ENCODE measurements around the gene GABRA5. TPM values are rescaled to one million over a fixed set of nuclear protein-coding genes. Genes with fewer than 3 reads are reported as not detected.

GABRA5 gene
- total and polyA plus RNA-seq, 2 experiments from 2014 or later = 11.5 to 25.9 TPM

DNA sequence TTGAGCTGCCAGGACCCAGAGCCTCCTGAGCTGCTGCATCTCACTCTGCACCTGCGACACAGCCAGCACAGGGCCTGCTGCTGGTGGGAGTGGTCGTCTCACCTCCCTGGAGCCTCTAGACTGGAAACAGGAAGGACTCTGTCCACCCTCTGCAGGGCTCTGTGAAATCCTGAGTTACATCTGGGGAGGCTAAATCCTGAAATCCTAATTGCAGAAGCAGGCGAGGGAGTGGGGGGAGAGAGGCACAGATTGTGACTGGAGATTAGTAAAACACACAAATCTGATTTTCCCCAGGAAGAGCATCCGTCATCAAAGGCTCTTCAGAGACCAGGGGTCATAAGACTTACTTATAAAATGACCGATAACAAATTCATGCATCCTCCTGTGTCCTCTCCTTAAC lies 72.5 kb downstream of the GABRA5 start (continued):
- TF ChIP-seq, protein P1, sequence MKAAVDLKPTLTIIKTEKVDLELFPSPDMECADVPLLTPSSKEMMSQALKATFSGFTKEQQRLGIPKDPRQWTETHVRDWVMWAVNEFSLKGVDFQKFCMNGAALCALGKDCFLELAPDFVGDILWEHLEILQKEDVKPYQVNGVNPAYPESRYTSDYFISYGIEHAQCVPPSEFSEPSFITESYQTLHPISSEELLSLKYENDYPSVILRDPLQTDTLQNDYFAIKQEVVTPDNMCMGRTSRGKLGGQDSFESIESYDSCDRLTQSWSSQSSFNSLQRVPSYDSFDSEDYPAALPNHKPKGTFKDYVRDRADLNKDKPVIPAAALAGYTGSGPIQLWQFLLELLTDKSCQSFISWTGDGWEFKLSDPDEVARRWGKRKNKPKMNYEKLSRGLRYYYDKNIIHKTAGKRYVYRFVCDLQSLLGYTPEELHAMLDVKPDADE (IDR thresholded peaks at IDR 0.05) = no peak
- no peak for TF ChIP-seq CREB1 (CRISPR knock-in tag; IDR thresholded peaks at IDR 0.05; ENCODE audit: low read depth)
- TF ChIP-seq NANOG (IDR thresholded peaks at IDR 0.05; ENCODE audit: borderline replicate concordance) = no peak
- TF ChIP-seq STAT1 (IDR thresholded peaks at IDR 0.05; ENCODE audit: unreplicated experiment) = no peak

DNA sequence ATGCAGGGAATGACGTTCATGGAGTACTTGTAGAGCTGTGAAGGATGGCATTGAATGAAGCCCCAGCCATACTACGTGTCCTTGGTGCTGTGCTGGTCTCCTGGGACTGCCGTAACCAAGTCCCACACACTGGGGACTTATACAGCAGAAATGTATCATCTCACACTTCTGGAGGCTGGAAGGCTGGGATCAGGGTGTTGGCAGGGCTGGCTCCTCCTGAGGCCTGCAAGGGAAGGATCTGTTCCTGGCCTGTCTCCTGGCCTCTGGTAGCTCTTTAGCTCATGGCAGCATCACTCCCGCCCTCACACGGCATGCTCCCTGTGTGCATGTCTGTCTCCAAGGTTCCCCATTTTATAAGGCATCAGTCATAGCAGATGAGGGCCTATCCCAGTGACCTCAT lies 74.6 kb downstream of the GABRA5 start:
- Histone ChIP-seq H3F3A (replicated peaks; ENCODE audit: low read depth) (no peaks in the 10 kb centered on the region), H3K4me3 (no peak overlapping the region), H2AFZ (no peak overlapping the region), H3K27ac (ENCODE audit: low read depth) (no peak overlapping the region), H3K79me2 (replicated peaks; ENCODE audit: insufficient read depth) (no peaks in the 10 kb centered on the region), H3K9me2 (ENCODE audit: insufficient read depth) (no peaks in the 10 kb centered on the region), H3K4me2 (no peak overlapping the region), H3K27me3 (ENCODE audit: insufficient read depth) (no peaks in the 10 kb centered on the region), H3K36me3 (ENCODE audit: insufficient read depth) (no peaks in the 10 kb centered on the region; the same call in 1 of the 2 replicates), H4K20me1 (replicated peaks; ENCODE audit: insufficient read depth) (no peaks in the 10 kb centered on the region), H3K4me1 (ENCODE audit: insufficient read depth) (no peaks in the 10 kb centered on the region)
- H3K4me3 Mint-ChIP-seq = no peak overlapping the region
- H3K36me3 Mint-ChIP-seq (ENCODE audit: low read depth) = peaks cover 11% of the 10 kb centered on the region; the same call in 1 of the 3 replicates
- no peaks in the 10 kb centered on the region for H3K9me3 Mint-ChIP-seq
- DNase-seq (ENCODE audit: low spot score) = no peak
- ATAC-seq = no peak
- TF ChIP-seq, protein P2, sequence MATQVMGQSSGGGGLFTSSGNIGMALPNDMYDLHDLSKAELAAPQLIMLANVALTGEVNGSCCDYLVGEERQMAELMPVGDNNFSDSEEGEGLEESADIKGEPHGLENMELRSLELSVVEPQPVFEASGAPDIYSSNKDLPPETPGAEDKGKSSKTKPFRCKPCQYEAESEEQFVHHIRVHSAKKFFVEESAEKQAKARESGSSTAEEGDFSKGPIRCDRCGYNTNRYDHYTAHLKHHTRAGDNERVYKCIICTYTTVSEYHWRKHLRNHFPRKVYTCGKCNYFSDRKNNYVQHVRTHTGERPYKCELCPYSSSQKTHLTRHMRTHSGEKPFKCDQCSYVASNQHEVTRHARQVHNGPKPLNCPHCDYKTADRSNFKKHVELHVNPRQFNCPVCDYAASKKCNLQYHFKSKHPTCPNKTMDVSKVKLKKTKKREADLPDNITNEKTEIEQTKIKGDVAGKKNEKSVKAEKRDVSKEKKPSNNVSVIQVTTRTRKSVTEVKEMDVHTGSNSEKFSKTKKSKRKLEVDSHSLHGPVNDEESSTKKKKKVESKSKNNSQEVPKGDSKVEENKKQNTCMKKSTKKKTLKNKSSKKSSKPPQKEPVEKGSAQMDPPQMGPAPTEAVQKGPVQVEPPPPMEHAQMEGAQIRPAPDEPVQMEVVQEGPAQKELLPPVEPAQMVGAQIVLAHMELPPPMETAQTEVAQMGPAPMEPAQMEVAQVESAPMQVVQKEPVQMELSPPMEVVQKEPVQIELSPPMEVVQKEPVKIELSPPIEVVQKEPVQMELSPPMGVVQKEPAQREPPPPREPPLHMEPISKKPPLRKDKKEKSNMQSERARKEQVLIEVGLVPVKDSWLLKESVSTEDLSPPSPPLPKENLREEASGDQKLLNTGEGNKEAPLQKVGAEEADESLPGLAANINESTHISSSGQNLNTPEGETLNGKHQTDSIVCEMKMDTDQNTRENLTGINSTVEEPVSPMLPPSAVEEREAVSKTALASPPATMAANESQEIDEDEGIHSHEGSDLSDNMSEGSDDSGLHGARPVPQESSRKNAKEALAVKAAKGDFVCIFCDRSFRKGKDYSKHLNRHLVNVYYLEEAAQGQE (IDR thresholded peaks at IDR 0.05; ENCODE audit: unreplicated experiment) = no peak
- TF ChIP-seq, protein P1 (IDR thresholded peaks at IDR 0.05) = no peak
- no peak for TF ChIP-seq ZNF331 (CRISPR knock-in tag; IDR thresholded peaks at IDR 0.05; ENCODE audit: low read depth)
- H3K27me3 Mint-ChIP-seq (ENCODE audit: insufficient read depth, low read depth, poor library complexity) = peaks cover 4% of the 10 kb centered on the region
- H3K27ac Mint-ChIP-seq = no peak overlapping the region
- peaks cover 13% of the 10 kb centered on the region for H3K4me1 Mint-ChIP-seq

DNA sequence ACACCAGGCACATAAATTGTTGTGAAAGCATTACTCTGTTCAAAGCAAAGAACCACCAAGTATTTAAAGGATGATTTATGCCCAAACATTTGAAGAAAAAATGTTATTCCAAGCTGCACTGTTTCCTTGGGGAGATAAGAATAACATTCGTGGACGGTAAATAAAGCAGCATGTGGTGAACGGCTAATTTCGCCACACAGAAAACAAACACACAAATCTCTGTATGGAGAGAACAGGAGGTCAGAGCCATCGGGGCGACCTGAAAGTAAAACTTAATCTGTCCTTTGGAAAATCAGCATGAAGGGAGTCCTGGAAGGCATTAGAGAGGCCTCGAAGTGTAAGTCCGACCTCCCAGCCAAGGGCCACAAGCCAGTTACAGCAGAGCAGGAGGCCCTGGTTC lies 77.0 kb downstream of the GABRA5 start:
- H3K27ac Mint-ChIP-seq = no peak overlapping the region
- H3K79me2 ChIP-seq (replicated peaks; ENCODE audit: insufficient read depth) = no peaks in the 10 kb centered on the region
- H3K27me3 Mint-ChIP-seq (ENCODE audit: insufficient read depth, low read depth, poor library complexity) = peaks cover 6% of the 10 kb centered on the region
- H3K36me3 Mint-ChIP-seq (ENCODE audit: low read depth) = peaks cover 11% of the 10 kb centered on the region; the same call in 1 of the 3 replicates
- peaks cover 13% of the 10 kb centered on the region for H3K4me1 Mint-ChIP-seq
- H3K4me3 Mint-ChIP-seq = no peak overlapping the region
- H3K4me2 ChIP-seq = no peak overlapping the region
- no peaks in the 10 kb centered on the region for H4K20me1 ChIP-seq (replicated peaks; ENCODE audit: insufficient read depth)
- no peak overlapping the region for H3K27ac ChIP-seq (ENCODE audit: low read depth)
- no peak overlapping the region for H2AFZ ChIP-seq
- H3K36me3 ChIP-seq (ENCODE audit: insufficient read depth) = no peaks in the 10 kb centered on the region; the same call in 1 of the 2 replicates
- no peaks in the 10 kb centered on the region for H3K27me3 ChIP-seq (ENCODE audit: insufficient read depth)
- DNase-seq (ENCODE audit: low spot score) (no peak), ATAC-seq (no peak)
- no peaks in the 10 kb centered on the region for H3K4me1 ChIP-seq (ENCODE audit: insufficient read depth)
- no peaks in the 10 kb centered on the region for H3K9me3 Mint-ChIP-seq
- no peak overlapping the region for H3K4me3 ChIP-seq
- no peaks in the 10 kb centered on the region for H3K9me2 ChIP-seq (ENCODE audit: insufficient read depth)
- H3F3A ChIP-seq (replicated peaks; ENCODE audit: low read depth) = no peaks in the 10 kb centered on the region
- TF ChIP-seq EZH2 (IDR thresholded peaks at IDR 0.05; ENCODE audit: low read depth, unreplicated experiment) (no peak), CREB1 (CRISPR knock-in tag; IDR thresholded peaks at IDR 0.05; ENCODE audit: low read depth) (no peak), ZNF114 (CRISPR knock-in tag; IDR thresholded peaks at IDR 0.05) (no peak), POLR2AphosphoS5 (IDR thresholded peaks at IDR 0.05; ENCODE audit: low read depth) (no peak), STAT1 (IDR thresholded peaks at IDR 0.05; ENCODE audit: unreplicated experiment) (no peak), NANOG (IDR thresholded peaks at IDR 0.05; ENCODE audit: borderline replicate concordance) (no peak)
- TF ChIP-seq, protein P2 (IDR thresholded peaks at IDR 0.05; ENCODE audit: unreplicated experiment) = no peak

Measured in GM23338 (cell line).